ENCODE results near the gene CEP112.
A peak's percentile ranks its signal among the peaks of the same experiment; 100 is the strongest.

CEP112 gene

DNA sequence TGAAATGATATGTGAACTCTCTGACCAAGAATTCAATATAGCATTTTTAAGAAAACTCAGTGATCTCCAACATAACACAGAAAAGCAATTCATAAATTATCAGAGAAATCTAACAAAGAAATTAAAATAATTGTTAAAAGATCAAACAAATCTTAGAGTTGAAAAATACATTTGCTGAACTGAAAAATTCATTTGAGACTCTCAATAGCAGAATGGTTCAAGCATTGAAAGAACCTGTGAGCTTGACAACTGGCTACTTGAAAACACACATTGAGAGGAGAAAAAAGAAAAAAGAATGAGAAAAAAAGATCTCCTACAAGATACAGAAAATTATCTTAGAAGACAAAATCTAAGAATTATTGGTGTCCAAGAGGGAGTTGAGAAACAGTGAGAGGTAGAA is 203.5 kb downstream of the CEP112 start (continued):
- no peak for TF ChIP-seq ESRRG (CRISPR knock-in tag; IDR thresholded peaks at IDR 0.05)
- TF ChIP-seq PATZ1 (CRISPR knock-in tag; IDR thresholded peaks at IDR 0.05; ENCODE audit: borderline replicate concordance) = no peak

- TF ChIP-seq ZNF565 (CRISPR knock-in tag; conservative IDR thresholded peaks at IDR 0.05; ENCODE audit: low read depth) (no peak), SNAI2 (CRISPR knock-in tag; IDR thresholded peaks at IDR 0.05) (no peak), ISL1 (CRISPR knock-in tag; IDR thresholded peaks at IDR 0.05) (no peak), OSR1 (CRISPR knock-in tag; IDR thresholded peaks at IDR 0.05) (no peak), ESRRG (CRISPR knock-in tag; IDR thresholded peaks at IDR 0.05) (no peak), CSDC2 (CRISPR knock-in tag; IDR thresholded peaks at IDR 0.05) (no peak), PATZ1 (CRISPR knock-in tag; IDR thresholded peaks at IDR 0.05; ENCODE audit: borderline replicate concordance) (no peak), ZC3H10 (CRISPR knock-in tag; IDR thresholded peaks at IDR 0.05) (no peak), TOX (CRISPR knock-in tag; IDR thresholded peaks at IDR 0.05; ENCODE audit: borderline replicate concordance) (no peak), RARB (CRISPR knock-in tag; IDR thresholded peaks at IDR 0.05) (no peak), PPARA (CRISPR knock-in tag; IDR thresholded peaks at IDR 0.05; ENCODE audit: borderline replicate concordance) (no peak), TSHZ2 (CRISPR knock-in tag; IDR thresholded peaks at IDR 0.05) (no peak), BACH2 (CRISPR knock-in tag; IDR thresholded peaks at IDR 0.05; ENCODE audit: borderline replicate concordance) (no peak), ZFP3 (CRISPR knock-in tag; IDR thresholded peaks at IDR 0.05) (no peak)
- ATAC-seq = peak; percentile 47; the same call in 2 of the 3 replicates
Observed at GRCh38 chr17:65987988-65988387, 203.9 kb downstream of the CEP112 start.

DNA sequence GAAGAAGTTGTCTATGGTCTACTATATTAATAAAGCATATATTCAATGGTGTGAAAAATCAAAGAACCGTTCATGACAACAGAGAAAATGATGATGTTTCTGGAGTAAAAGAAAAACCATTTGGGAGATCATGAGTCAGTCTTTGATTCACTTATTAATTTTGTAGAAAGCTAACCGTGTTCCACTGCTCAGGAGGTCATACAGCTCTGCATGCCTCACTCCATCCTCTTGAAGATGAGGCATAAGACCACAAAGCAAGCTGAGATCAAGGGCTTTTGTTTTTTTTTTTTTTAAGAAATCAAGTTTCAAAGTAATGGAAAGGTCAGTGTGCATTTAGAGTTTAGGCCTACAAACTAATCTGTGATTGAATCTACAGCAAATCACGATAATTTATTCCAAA is 206.4 kb downstream of the CEP112 start:
- ATAC-seq = no peak
- no peak for TF ChIP-seq ARNTL (CRISPR knock-in tag; IDR thresholded peaks at IDR 0.05; ENCODE audit: borderline replicate concordance, low read depth)
- no peak for TF ChIP-seq PPARA (CRISPR knock-in tag; IDR thresholded peaks at IDR 0.05; ENCODE audit: borderline replicate concordance)
- TF ChIP-seq, protein P1, sequence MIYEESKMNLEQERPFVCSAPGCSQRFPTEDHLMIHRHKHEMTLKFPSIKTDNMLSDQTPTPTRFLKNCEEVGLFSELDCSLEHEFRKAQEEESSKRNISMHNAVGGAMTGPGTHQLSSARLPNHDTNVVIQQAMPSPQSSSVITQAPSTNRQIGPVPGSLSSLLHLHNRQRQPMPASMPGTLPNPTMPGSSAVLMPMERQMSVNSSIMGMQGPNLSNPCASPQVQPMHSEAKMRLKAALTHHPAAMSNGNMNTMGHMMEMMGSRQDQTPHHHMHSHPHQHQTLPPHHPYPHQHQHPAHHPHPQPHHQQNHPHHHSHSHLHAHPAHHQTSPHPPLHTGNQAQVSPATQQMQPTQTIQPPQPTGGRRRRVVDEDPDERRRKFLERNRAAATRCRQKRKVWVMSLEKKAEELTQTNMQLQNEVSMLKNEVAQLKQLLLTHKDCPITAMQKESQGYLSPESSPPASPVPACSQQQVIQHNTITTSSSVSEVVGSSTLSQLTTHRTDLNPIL (CRISPR knock-in tag; IDR thresholded peaks at IDR 0.05; ENCODE audit: low read depth) = no peak
- no peak for TF ChIP-seq ZFP3 (CRISPR knock-in tag; IDR thresholded peaks at IDR 0.05)
- TF ChIP-seq TSHZ2 (CRISPR knock-in tag; IDR thresholded peaks at IDR 0.05) = no peak
- TF ChIP-seq TCF4 (CRISPR knock-in tag; IDR thresholded peaks at IDR 0.05; ENCODE audit: borderline replicate concordance) = no peak
- no peak for TF ChIP-seq GLIS3 (CRISPR knock-in tag; IDR thresholded peaks at IDR 0.05)
- TF ChIP-seq, protein P2, sequence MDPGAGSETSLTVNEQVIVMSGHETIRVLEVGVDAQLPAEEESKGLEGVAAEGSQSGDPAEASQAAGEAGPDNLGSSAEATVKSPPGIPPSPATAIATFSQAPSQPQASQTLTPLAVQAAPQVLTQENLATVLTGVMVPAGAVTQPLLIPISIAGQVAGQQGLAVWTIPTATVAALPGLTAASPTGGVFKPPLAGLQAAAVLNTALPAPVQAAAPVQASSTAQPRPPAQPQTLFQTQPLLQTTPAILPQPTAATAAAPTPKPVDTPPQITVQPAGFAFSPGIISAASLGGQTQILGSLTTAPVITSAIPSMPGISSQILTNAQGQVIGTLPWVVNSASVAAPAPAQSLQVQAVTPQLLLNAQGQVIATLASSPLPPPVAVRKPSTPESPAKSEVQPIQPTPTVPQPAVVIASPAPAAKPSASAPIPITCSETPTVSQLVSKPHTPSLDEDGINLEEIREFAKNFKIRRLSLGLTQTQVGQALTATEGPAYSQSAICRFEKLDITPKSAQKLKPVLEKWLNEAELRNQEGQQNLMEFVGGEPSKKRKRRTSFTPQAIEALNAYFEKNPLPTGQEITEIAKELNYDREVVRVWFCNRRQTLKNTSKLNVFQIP (CRISPR knock-in tag; IDR thresholded peaks at IDR 0.05; ENCODE audit: borderline replicate concordance, low read depth) = no peak
- TF ChIP-seq, protein P3, sequence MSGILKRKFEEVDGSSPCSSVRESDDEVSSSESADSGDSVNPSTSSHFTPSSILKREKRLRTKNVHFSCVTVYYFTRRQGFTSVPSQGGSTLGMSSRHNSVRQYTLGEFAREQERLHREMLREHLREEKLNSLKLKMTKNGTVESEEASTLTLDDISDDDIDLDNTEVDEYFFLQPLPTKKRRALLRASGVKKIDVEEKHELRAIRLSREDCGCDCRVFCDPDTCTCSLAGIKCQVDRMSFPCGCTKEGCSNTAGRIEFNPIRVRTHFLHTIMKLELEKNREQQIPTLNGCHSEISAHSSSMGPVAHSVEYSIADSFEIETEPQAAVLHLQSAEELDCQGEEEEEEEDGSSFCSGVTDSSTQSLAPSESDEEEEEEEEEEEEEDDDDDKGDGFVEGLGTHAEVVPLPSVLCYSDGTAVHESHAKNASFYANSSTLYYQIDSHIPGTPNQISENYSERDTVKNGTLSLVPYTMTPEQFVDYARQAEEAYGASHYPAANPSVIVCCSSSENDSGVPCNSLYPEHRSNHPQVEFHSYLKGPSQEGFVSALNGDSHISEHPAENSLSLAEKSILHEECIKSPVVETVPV (CRISPR knock-in tag; IDR thresholded peaks at IDR 0.05) = no peak
- TF ChIP-seq ZNF70 (CRISPR knock-in tag; IDR thresholded peaks at IDR 0.05) = no peak
- TF ChIP-seq PATZ1 (CRISPR knock-in tag; IDR thresholded peaks at IDR 0.05; ENCODE audit: borderline replicate concordance) = no peak
- TF ChIP-seq CSDC2 (CRISPR knock-in tag; IDR thresholded peaks at IDR 0.05) = no peak
- no peak for TF ChIP-seq ZNF8 (CRISPR knock-in tag; IDR thresholded peaks at IDR 0.05)
- TF ChIP-seq ZNF565 (CRISPR knock-in tag; conservative IDR thresholded peaks at IDR 0.05; ENCODE audit: low read depth) = no peak
- no peak for TF ChIP-seq RARB (CRISPR knock-in tag; IDR thresholded peaks at IDR 0.05)
- TF ChIP-seq ZC3H10 (CRISPR knock-in tag; IDR thresholded peaks at IDR 0.05) = no peak
